Keratinocyte (primary cell): Measurements from ENCODE around the gene RBMS3. TPM values are rescaled to one million over a fixed set of nuclear protein-coding genes. Genes with fewer than 3 reads are reported as not detected.

Experiments used
- DNase-seq: peaks from one replicate; pipeline ENCODE4 v3.0.0-alpha.2; 2011; ENCODE audit warnings: low read depth, missing footprints, low spot score
- FAIRE-seq: peaks from 2 replicates; lab custom pipeline; 2011; peaks lifted over from hg19 to GRCh38; lab: Jason Lieb, UNC
- H2AFZ ChIP-seq: 2 replicates; pipeline ENCODE4 v1.6.0; 2012; ENCODE audit warnings: low read length, control low read depth, inconsistent platforms; ENCODE audit not compliant: control insufficient read depth
- H3K27ac ChIP-seq: 2 replicates; pipeline ENCODE4 v1.5.1; 2011; ENCODE audit warnings: low read length; ENCODE audit not compliant: control insufficient read depth, insufficient read depth
- H3K27me3 ChIP-seq: 3 replicates; pipeline ENCODE4 v1.6.0; 2011; ENCODE audit warnings: low read length; ENCODE audit not compliant: control insufficient read depth, insufficient read depth; ENCODE audit errors: extremely low read depth
- H3K36me3 ChIP-seq, 2 experiments: 2 replicates in 1 of 2; 3 replicates in 1 of 2; pipeline ENCODE4 v1.5.1; 2011; ENCODE audit warnings: low read length in 2 of 2, mild to moderate bottlenecking in 1 of 2; ENCODE audit not compliant: control insufficient read depth in 2 of 2, insufficient read depth in 2 of 2; ENCODE audit errors: extremely low read depth in 1 of 2
- H3K4me1 ChIP-seq: 3 replicates; pipeline ENCODE4 v1.5.1; 2011; ENCODE audit warnings: low read length; ENCODE audit not compliant: control insufficient read depth, insufficient read depth; ENCODE audit errors: extremely low read depth
- H3K4me2 ChIP-seq: 3 replicates; pipeline ENCODE4 v1.6.0; 2011; ENCODE audit warnings: low read depth, low read length; ENCODE audit not compliant: control insufficient read depth, insufficient read depth; ENCODE audit errors: extremely low read depth
- H3K4me3 ChIP-seq, 3 experiments: fragments of 200-600 bp in 1 of 3; sonication (generic) in 1 of 3; 2 replicates in 2 of 3; 3 replicates in 1 of 3; pipeline ENCODE4 v1.5.1; 2011 to 2016; ENCODE audit warnings: low read length in 3 of 3, mild to moderate bottlenecking in 3 of 3, control low read depth in 2 of 3, inconsistent platforms in 1 of 3, low read depth in 1 of 3, mixed read lengths in 1 of 3, mixed run types in 1 of 3, moderate library complexity in 1 of 3; ENCODE audit not compliant: control insufficient read depth in 2 of 3, insufficient read depth in 2 of 3; ENCODE audit errors: extremely low read depth in 1 of 3
- H3K79me2 ChIP-seq: 2 replicates; pipeline ENCODE4 v1.6.0; 2012; ENCODE audit warnings: low read length; ENCODE audit not compliant: control insufficient read depth, insufficient read depth
- H3K9ac ChIP-seq: 3 replicates; pipeline ENCODE4 v1.6.0; 2011; ENCODE audit warnings: low read length; ENCODE audit not compliant: control insufficient read depth, insufficient read depth; ENCODE audit errors: extremely low read depth
- H3K9me1 ChIP-seq: 3 replicates; pipeline ENCODE4 v1.6.0; 2011; ENCODE audit warnings: low read length; ENCODE audit not compliant: control insufficient read depth, insufficient read depth; ENCODE audit errors: extremely low read depth
- H3K9me3 ChIP-seq: 2 replicates; pipeline ENCODE4 v1.5.1; 2012; ENCODE audit warnings: low read depth, low read length; ENCODE audit not compliant: control insufficient read depth
- H4K20me1 ChIP-seq: 3 replicates; pipeline ENCODE4 v1.6.0; 2011; ENCODE audit warnings: low read length; ENCODE audit not compliant: control insufficient read depth, insufficient read depth; ENCODE audit errors: extremely low read depth
- EZH2 ChIP-seq: IDR thresholded peaks from one replicate; pipeline ENCODE4 v1.6.1; 2012; ENCODE audit warnings: inconsistent platforms, mild to moderate bottlenecking, low read length, moderate library complexity
- dilution Hi-C: fragments of 300-500 bp; cut with MboI; formaldehyde crosslinking; loops from one replicate; pipeline ENCODE4 v1.7.0; 2020; ENCODE audit warnings: low sequenced_read_pairs; ENCODE audit not compliant: extremely low pct_ligation_motif_present
- polyA plus RNA-seq, 5 experiments: library from polyadenylated mRNA; depleted of rRNA in 3 of 5; stranded (reverse) in 3 of 5; stranded (forward) in 1 of 5; unstranded in 1 of 5; fragments of >200 nt; gene quantifications; 1 replicate in 1 of 5; 2 replicates in 3 of 5; 3 replicates in 1 of 5; pipeline versions ENCODE4 v1.2.1 to v1.2.3, GENCODE V29; 2011 to 2012; ENCODE audit warnings: missing spikeins in 2 of 5, low read depth in 1 of 5, low replicate concordance in 1 of 5
- TF ChIP-seq, protein P1 (sequence below), 3 experiments: IDR thresholded peaks in 1 of 3; conservative IDR thresholded peaks in 1 of 3; optimal IDR thresholded peaks in 1 of 3; 2 replicates in 2 of 3; 3 replicates in 1 of 3; pipeline versions ENCODE3 to v1.5.1; 2011; ENCODE audit warnings: low read length in 3 of 3, mild to moderate bottlenecking in 3 of 3, moderate library complexity in 2 of 3, control low read depth in 1 of 3, inconsistent platforms in 1 of 3; ENCODE audit not compliant: insufficient read depth in 2 of 3; ENCODE audit errors: extremely low read depth in 1 of 3

Gene RBMS3
- polyA plus RNA-seq, 1 donor (not counting 4 experiments of a cell fraction or from before 2014, with no cell fraction given): 2.3 TPM

DNA sequence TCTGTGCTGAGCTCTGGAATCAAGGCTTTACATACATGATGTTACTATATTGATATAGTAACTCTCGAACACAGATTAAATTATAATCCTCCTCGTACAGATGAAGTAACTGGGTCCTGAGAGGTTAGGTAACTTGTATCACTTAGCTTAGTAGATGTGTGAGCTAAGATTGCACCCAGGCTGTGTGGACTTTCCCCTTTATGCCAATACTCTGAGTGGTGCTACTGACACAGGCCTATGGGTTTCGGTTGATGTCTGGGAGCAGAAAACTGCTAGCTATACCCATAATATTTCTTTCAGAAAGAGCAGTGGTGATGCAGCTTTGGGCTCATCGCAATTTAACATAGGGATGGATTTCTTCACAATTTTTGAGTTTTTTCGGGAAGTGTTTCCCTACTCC is 259.7 kb downstream of the RBMS3 start:
- no peak overlapping the region for H3K27ac ChIP-seq
- H3K4me1 ChIP-seq: no peaks in the 10 kb centered on the region
- no peaks in the 10 kb centered on the region for H4K20me1 ChIP-seq
- no peak overlapping the region for H2AFZ ChIP-seq
- H3K79me2 ChIP-seq: no peaks in the 10 kb centered on the region
- dilution Hi-C loops: no loop called here
- H3K36me3 ChIP-seq: no peaks in the 10 kb centered on the region
- H3K9me1 ChIP-seq: no peaks in the 10 kb centered on the region
- H3K4me3 ChIP-seq: no peak overlapping the region
- H3K9me3 ChIP-seq: no peaks in the 10 kb centered on the region
- TF ChIP-seq, protein P1, sequence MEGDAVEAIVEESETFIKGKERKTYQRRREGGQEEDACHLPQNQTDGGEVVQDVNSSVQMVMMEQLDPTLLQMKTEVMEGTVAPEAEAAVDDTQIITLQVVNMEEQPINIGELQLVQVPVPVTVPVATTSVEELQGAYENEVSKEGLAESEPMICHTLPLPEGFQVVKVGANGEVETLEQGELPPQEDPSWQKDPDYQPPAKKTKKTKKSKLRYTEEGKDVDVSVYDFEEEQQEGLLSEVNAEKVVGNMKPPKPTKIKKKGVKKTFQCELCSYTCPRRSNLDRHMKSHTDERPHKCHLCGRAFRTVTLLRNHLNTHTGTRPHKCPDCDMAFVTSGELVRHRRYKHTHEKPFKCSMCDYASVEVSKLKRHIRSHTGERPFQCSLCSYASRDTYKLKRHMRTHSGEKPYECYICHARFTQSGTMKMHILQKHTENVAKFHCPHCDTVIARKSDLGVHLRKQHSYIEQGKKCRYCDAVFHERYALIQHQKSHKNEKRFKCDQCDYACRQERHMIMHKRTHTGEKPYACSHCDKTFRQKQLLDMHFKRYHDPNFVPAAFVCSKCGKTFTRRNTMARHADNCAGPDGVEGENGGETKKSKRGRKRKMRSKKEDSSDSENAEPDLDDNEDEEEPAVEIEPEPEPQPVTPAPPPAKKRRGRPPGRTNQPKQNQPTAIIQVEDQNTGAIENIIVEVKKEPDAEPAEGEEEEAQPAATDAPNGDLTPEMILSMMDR (optimal IDR thresholded peaks at IDR 0.05 in 1 of 3, IDR thresholded peaks at IDR 0.05 in 1 of 3, conservative IDR thresholded peaks at IDR 0.05 in 1 of 3; ENCODE audit: extremely low read depth in 1 of 3, insufficient read depth in 2 of 3, low read length in 3 of 3): no peak
- no peak for TF ChIP-seq EZH2
- no peak for FAIRE-seq
- no peaks in the 10 kb centered on the region for H3K27me3 ChIP-seq
- DNase-seq: no peak
- H3K9ac ChIP-seq: no peak overlapping the region
- no peak overlapping the region for H3K4me2 ChIP-seq

DNA sequence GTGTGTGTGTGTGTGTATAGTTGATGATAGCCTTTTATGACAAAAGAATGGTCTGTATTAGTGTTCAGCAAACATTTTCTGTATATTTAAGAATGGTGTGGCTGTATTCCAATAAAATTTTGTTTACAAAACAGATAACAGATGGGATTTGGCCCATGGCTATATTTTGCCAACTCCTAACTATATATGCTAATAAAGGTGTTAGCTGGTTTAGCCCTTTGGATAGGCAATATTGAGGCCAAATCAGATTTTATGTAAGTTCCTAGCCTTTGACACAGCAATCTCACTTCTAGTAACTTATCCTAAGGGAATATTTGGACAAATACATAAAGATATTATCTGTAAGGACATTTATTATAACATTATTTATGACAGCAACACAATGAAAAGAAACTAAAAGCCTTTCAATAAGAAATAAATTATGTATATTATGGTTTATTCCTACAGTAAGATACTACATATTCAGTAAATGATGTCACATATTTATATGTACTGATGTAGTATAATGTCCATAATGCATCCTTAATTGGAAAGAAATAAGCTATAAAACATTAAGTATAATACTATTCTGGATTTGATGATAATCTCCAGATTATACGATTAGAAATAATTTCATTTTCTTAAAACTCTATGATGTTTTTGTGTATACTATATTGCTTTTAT is 264.0 kb downstream of the RBMS3 start:
- Histone ChIP-seq H3K4me3 (no peak overlapping the region), H3K4me2 (no peak overlapping the region), H2AFZ (no peak overlapping the region), H3K27me3 (no peaks in the 10 kb centered on the region), H3K4me1 (no peaks in the 10 kb centered on the region), H3K27ac (no peak overlapping the region), H4K20me1 (no peaks in the 10 kb centered on the region), H3K9me1 (no peaks in the 10 kb centered on the region), H3K79me2 (no peaks in the 10 kb centered on the region), H3K9ac (no peak overlapping the region), H3K9me3 (no peaks in the 10 kb centered on the region), H3K36me3 (no peaks in the 10 kb centered on the region)
- DNase-seq (no peak), FAIRE-seq (no peak)
- dilution Hi-C loops: no loop called here
- TF ChIP-seq EZH2: no peak
- TF ChIP-seq, protein P1 (optimal IDR thresholded peaks at IDR 0.05 in 1 of 3, IDR thresholded peaks at IDR 0.05 in 1 of 3, conservative IDR thresholded peaks at IDR 0.05 in 1 of 3; ENCODE audit: extremely low read depth in 1 of 3, insufficient read depth in 2 of 3, low read length in 3 of 3): no peak
